ENCODE data around the gene DUOX2. TPM values are rescaled to one million over a fixed set of nuclear protein-coding genes. Genes with fewer than 3 reads are reported as not detected.

DUOX2 gene
- 0.31 to 0.75 TPM (median 0.31 TPM) in 3 replicates for polyA plus RNA-seq
- polyA plus RNA-seq (2011; ENCODE audit: low read depth), result 2.3 TPM
- 0.18 TPM in 2 replicates for polyA plus RNA-seq (2011; cell fraction: cytosol; rRNA removed)
- polyA plus RNA-seq (2011; cell fraction: nucleus; rRNA removed), result 3.1 and 4.8 TPM in 2 replicates
- polyA plus RNA-seq (2012; ENCODE audit: low replicate concordance), result 0.22 and 3.1 TPM in 2 replicates
- polyA minus RNA-seq, result 0.49 to 1.8 TPM (median 0.80 TPM) in 3 replicates
- polyA minus RNA-seq (2011; cell fraction: cytosol; rRNA and poly(A)+ RNA removed), result 0.38 TPM
- 1.3 and 2.2 TPM in 2 replicates for polyA minus RNA-seq (2011; cell fraction: nucleus; rRNA and poly(A)+ RNA removed)

DNA sequence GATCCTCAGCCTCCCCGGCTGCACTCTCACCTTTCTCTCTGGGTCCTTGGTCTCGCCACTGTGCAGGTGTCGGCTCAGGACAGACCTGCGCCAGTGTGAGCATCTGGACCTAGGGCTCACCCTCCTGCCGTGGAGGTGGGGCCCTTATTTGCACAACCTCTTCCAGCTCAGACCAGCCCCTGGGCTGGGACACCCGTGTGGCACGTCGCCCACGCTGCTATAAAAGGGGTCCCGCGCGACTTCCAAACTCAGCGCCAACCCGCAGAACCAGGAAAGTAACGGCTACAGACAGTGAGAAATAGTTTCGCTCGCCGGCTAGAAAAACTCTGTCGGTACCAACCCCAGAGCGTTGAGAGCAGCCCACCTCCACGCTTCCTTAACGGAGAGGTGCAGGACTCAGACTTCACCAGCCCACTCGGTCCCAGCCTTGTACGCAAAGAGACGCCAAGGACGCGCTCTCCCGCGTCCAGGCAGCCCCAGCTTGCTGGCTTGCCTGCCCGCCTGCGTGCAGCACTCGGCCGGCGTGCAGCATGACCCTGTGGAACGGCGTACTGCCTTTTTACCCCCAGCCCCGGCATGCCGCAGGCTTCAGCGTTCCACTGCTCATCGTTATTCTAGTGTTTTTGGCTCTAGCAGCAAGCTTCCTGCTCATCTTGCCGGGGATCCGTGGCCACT is at the start of gene DUOX2, which contains the start of gene DUOXA2:
Gene DUOX2 (minus strand): TSS at position 97 of the 675 bp plus-strand sequence. CDS start 761 bp downstream, outside the sequence.
Gene DUOXA2 (plus strand): TSS at position 251 of the 675 bp plus-strand sequence. CDS start 280 bp downstream, at position 531.
- peaks cover 14% of the 10 kb centered on the region for H3K4me1 ChIP-seq (ENCODE audit: control insufficient read depth, extremely low read depth, insufficient read depth, low read length)
- peak within 1 kb of the TSS in 2 of 3 experiments; percentile 19 to 40 for H3K4me3 ChIP-seq (ENCODE audit: control insufficient read depth in 2 of 3, extremely low read depth in 1 of 3, insufficient read depth in 2 of 3, low read depth in 1 of 3, low read length in 3 of 3)
- TF ChIP-seq, protein P1, sequence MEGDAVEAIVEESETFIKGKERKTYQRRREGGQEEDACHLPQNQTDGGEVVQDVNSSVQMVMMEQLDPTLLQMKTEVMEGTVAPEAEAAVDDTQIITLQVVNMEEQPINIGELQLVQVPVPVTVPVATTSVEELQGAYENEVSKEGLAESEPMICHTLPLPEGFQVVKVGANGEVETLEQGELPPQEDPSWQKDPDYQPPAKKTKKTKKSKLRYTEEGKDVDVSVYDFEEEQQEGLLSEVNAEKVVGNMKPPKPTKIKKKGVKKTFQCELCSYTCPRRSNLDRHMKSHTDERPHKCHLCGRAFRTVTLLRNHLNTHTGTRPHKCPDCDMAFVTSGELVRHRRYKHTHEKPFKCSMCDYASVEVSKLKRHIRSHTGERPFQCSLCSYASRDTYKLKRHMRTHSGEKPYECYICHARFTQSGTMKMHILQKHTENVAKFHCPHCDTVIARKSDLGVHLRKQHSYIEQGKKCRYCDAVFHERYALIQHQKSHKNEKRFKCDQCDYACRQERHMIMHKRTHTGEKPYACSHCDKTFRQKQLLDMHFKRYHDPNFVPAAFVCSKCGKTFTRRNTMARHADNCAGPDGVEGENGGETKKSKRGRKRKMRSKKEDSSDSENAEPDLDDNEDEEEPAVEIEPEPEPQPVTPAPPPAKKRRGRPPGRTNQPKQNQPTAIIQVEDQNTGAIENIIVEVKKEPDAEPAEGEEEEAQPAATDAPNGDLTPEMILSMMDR (optimal IDR thresholded peaks at IDR 0.05 in 1 of 3, IDR thresholded peaks at IDR 0.05 in 1 of 3, conservative IDR thresholded peaks at IDR 0.05 in 1 of 3; ENCODE audit: extremely low read depth in 1 of 3, insufficient read depth in 2 of 3, low read length in 3 of 3), result no peak
- TF ChIP-seq EZH2 (IDR thresholded peaks at IDR 0.05; ENCODE audit: low read length), result no peak
- dilution Hi-C loops (cut with MboI; ENCODE audit: extremely low pct_ligation_motif_present, low sequenced_read_pairs), result no loop called here
- H3K9me3 ChIP-seq (ENCODE audit: control insufficient read depth, low read depth, low read length), result no peaks in the 10 kb centered on the region
- no peak within 1 kb of the TSS for H3K27ac ChIP-seq (ENCODE audit: control insufficient read depth, insufficient read depth, low read length)
- no peak for DNase-seq (ENCODE audit: low read depth, low spot score)
- peaks cover 80% of the 10 kb centered on the region for H3K27me3 ChIP-seq (ENCODE audit: control insufficient read depth, extremely low read depth, insufficient read depth, low read length)
- no peak for FAIRE-seq
- H3K9ac ChIP-seq (ENCODE audit: control insufficient read depth, extremely low read depth, insufficient read depth, low read length), result no peak within 1 kb of the TSS
- H3K79me2 ChIP-seq (ENCODE audit: control insufficient read depth, insufficient read depth, low read length), result no peaks in the 10 kb centered on the region
- H3K4me2 ChIP-seq (ENCODE audit: control insufficient read depth, extremely low read depth, insufficient read depth, low read depth, low read length), result peak within 1 kb of the TSS; percentile 73
- peaks cover 5% of the 10 kb centered on the region for H4K20me1 ChIP-seq (ENCODE audit: control insufficient read depth, extremely low read depth, insufficient read depth, low read length)
- H3K36me3 ChIP-seq (ENCODE audit: control insufficient read depth in 2 of 2, extremely low read depth in 1 of 2, insufficient read depth in 2 of 2, low read length in 2 of 2), result no peaks in the 10 kb centered on the region
- H3K9me1 ChIP-seq (ENCODE audit: control insufficient read depth, extremely low read depth, insufficient read depth, low read length), result no peaks in the 10 kb centered on the region
- no peak within 1 kb of the TSS for H2AFZ ChIP-seq (ENCODE audit: control insufficient read depth, low read length)

DNA sequence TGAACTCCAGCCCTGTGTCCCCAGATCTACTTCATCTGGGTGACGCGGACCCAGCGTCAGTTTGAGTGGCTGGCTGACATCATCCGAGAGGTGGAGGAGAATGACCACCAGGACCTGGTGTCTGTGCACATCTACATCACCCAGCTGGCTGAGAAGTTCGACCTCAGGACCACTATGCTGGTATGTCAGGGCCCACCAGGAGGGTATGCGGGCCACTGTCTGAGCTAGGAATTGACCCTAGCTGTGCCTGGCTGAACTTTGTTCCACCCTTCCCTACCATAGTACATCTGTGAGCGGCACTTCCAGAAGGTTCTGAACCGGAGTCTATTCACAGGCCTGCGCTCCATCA is 49.5 kb upstream of the DUOX2 start:
- H3K9me1 ChIP-seq (ENCODE audit: control insufficient read depth, extremely low read depth, insufficient read depth, low read length), result peaks cover 2% of the 10 kb centered on the region
- no peaks in the 10 kb centered on the region for H3K79me2 ChIP-seq (ENCODE audit: control insufficient read depth, insufficient read depth, low read length)
- no peak overlapping the region for H2AFZ ChIP-seq (ENCODE audit: control insufficient read depth, low read length)
- no peak overlapping the region for H3K4me2 ChIP-seq (ENCODE audit: control insufficient read depth, extremely low read depth, insufficient read depth, low read depth, low read length)
- peak overlapping the region; percentile 55 for H3K9ac ChIP-seq (ENCODE audit: control insufficient read depth, extremely low read depth, insufficient read depth, low read length)
- TF ChIP-seq EZH2 (IDR thresholded peaks at IDR 0.05; ENCODE audit: low read length), result no peak
- TF ChIP-seq, protein P1 (optimal IDR thresholded peaks at IDR 0.05 in 1 of 3, IDR thresholded peaks at IDR 0.05 in 1 of 3, conservative IDR thresholded peaks at IDR 0.05 in 1 of 3; ENCODE audit: extremely low read depth in 1 of 3, insufficient read depth in 2 of 3, low read length in 3 of 3), result no peak
- H3K4me3 ChIP-seq (ENCODE audit: control insufficient read depth in 2 of 3, extremely low read depth in 1 of 3, insufficient read depth in 2 of 3, low read depth in 1 of 3, low read length in 3 of 3), result no peak overlapping the region
- H3K36me3 ChIP-seq (ENCODE audit: control insufficient read depth in 2 of 2, extremely low read depth in 1 of 2, insufficient read depth in 2 of 2, low read length in 2 of 2), result peaks cover 16 to 18% of the 10 kb centered on the region in 2 experiments
- H3K4me1 ChIP-seq (ENCODE audit: control insufficient read depth, extremely low read depth, insufficient read depth, low read length), result peaks cover 30% of the 10 kb centered on the region
- H3K27ac ChIP-seq (ENCODE audit: control insufficient read depth, insufficient read depth, low read length), result peak overlapping the region; percentile 93
- dilution Hi-C loops (cut with MboI; ENCODE audit: extremely low pct_ligation_motif_present, low sequenced_read_pairs), result no loop called here
- no peaks in the 10 kb centered on the region for H4K20me1 ChIP-seq (ENCODE audit: control insufficient read depth, extremely low read depth, insufficient read depth, low read length)
- DNase-seq (ENCODE audit: low read depth, low spot score) (no peak), FAIRE-seq (peak; percentile 26)
- no peaks in the 10 kb centered on the region for H3K9me3 ChIP-seq (ENCODE audit: control insufficient read depth, low read depth, low read length)
- H3K27me3 ChIP-seq (ENCODE audit: control insufficient read depth, extremely low read depth, insufficient read depth, low read length), result no peaks in the 10 kb centered on the region

Measured in keratinocyte (primary cell).